ENCODE measurements around the gene ACTN4.

- peak; percentile 60 to 83 (median 74) for TF ChIP-seq CTCF (IDR thresholded peaks at IDR 0.05)
- TF ChIP-seq POLR2A (IDR thresholded peaks at IDR 0.05), result no peak
Measured at GRCh38 chr19:38729653-38730469, 82.4 kb downstream of the ACTN4 start.
